ENCODE results near the gene GDF11.

The GDF11 gene

GRCh38 chr12:55767156-55767555 lies 24.2 kb downstream of the GDF11 start:
- no peaks in the 10 kb centered on the region for H3K27me3 Mint-ChIP-seq
- no peaks in the 10 kb centered on the region for H3K9me3 Mint-ChIP-seq
- H3K4me1 Mint-ChIP-seq: peaks cover 24% of the 10 kb centered on the region
- no peak overlapping the region for H3K27ac Mint-ChIP-seq
- H3K36me3 Mint-ChIP-seq: peaks cover 7% of the 10 kb centered on the region
- H3K4me3 Mint-ChIP-seq: no peak overlapping the region

- Mint-ChIP-seq H3K27me3 (no peaks in the 10 kb centered on the region), H3K9me3 (no peaks in the 10 kb centered on the region), H3K27ac (no peak overlapping the region), H3K36me3 (peaks cover 7% of the 10 kb centered on the region), H3K4me1 (peaks cover 21% of the 10 kb centered on the region), H3K4me3 (no peak overlapping the region)
Observed at GRCh38 chr12:55771736-55772135, 28.8 kb downstream of the GDF11 start.

- no peak overlapping the region for H3K27ac Mint-ChIP-seq
- no peak overlapping the region for H3K4me3 Mint-ChIP-seq
- H3K4me1 Mint-ChIP-seq: peaks cover 9% of the 10 kb centered on the region
- H3K9me3 Mint-ChIP-seq: no peaks in the 10 kb centered on the region
- H3K36me3 Mint-ChIP-seq: peaks cover 3% of the 10 kb centered on the region
- H3K27me3 Mint-ChIP-seq: no peaks in the 10 kb centered on the region
Observed at GRCh38 chr12:55777856-55778255, 34.9 kb downstream of the GDF11 start.

GRCh38 chr12:55780685-55781084 lies 37.8 kb downstream of the GDF11 start:
- peaks cover 5% of the 10 kb centered on the region for H3K4me1 Mint-ChIP-seq
- H3K27ac Mint-ChIP-seq: no peak overlapping the region
- H3K36me3 Mint-ChIP-seq: peaks cover 3% of the 10 kb centered on the region

GRCh38 chr12:55788546-55788945 lies 45.6 kb downstream of the GDF11 start:
- Mint-ChIP-seq H3K4me3 (no peak overlapping the region), H3K36me3 (peaks cover 17% of the 10 kb centered on the region), H3K9me3 (no peaks in the 10 kb centered on the region), H3K27ac (no peak overlapping the region), H3K4me1 (no peaks in the 10 kb centered on the region), H3K27me3 (no peaks in the 10 kb centered on the region)

More at GRCh38 chr12:55780685-55781084, 37.8 kb downstream of the GDF11 start:
- Mint-ChIP-seq H3K9me3 (no peaks in the 10 kb centered on the region), H3K27me3 (no peaks in the 10 kb centered on the region), H3K4me3 (no peak overlapping the region)

- Mint-ChIP-seq H3K27me3 (no peaks in the 10 kb centered on the region), H3K4me3 (no peak overlapping the region), H3K27ac (no peak overlapping the region), H3K9me3 (no peaks in the 10 kb centered on the region), H3K4me1 (no peaks in the 10 kb centered on the region), H3K36me3 (peaks cover 18% of the 10 kb centered on the region)
Observed at GRCh38 chr12:55789171-55789570, 46.2 kb downstream of the GDF11 start.

- Mint-ChIP-seq H3K4me3 (no peak overlapping the region), H3K27ac (no peak overlapping the region), H3K9me3 (no peaks in the 10 kb centered on the region), H3K36me3 (peaks cover 21% of the 10 kb centered on the region), H3K27me3 (no peaks in the 10 kb centered on the region), H3K4me1 (no peaks in the 10 kb centered on the region)
Observed at GRCh38 chr12:55789893-55790292, 47.0 kb downstream of the GDF11 start.

GRCh38 chr12:55795950-55796349 lies 53.0 kb downstream of the GDF11 start:
- no peak overlapping the region for H3K27ac Mint-ChIP-seq
- H3K4me3 Mint-ChIP-seq: no peak overlapping the region
- H3K27me3 Mint-ChIP-seq: no peaks in the 10 kb centered on the region
- peaks cover 10% of the 10 kb centered on the region for H3K4me1 Mint-ChIP-seq
- no peaks in the 10 kb centered on the region for H3K9me3 Mint-ChIP-seq
- peaks cover 14% of the 10 kb centered on the region for H3K36me3 Mint-ChIP-seq

GRCh38 chr12:55797068-55797467 lies 54.1 kb downstream of the GDF11 start:
- Mint-ChIP-seq H3K36me3 (peaks cover 13% of the 10 kb centered on the region), H3K27ac (no peak overlapping the region), H3K9me3 (no peaks in the 10 kb centered on the region), H3K27me3 (no peaks in the 10 kb centered on the region), H3K4me1 (peaks cover 14% of the 10 kb centered on the region), H3K4me3 (no peak overlapping the region)

GRCh38 chr12:55797550-55797949 lies 54.6 kb downstream of the GDF11 start:
- Mint-ChIP-seq H3K27ac (peak overlapping the region; percentile 27), H3K36me3 (peaks cover 13% of the 10 kb centered on the region)

More at GRCh38 chr12:55797550-55797949, 54.6 kb downstream of the GDF11 start:
- Mint-ChIP-seq H3K4me3 (no peak overlapping the region), H3K27me3 (no peaks in the 10 kb centered on the region), H3K4me1 (peaks cover 14% of the 10 kb centered on the region), H3K9me3 (no peaks in the 10 kb centered on the region)

Data from activated naive CD4-positive, alpha-beta T cell treated with anti-CD3 and anti-CD28 coated beads, Interleukin-2, amount 50 U/mL, for 24 hours (primary cell).